Bronchial epithelial cell (primary cell): ENCODE measurements around the gene SLC9A5. TPM values are rescaled to one million over a fixed set of nuclear protein-coding genes. Genes with fewer than 3 reads are reported as not detected.

Source experiments
- DNase-seq: peaks from one replicate; pipeline ENCODE4 v3.0.0-alpha.2; 2010; ENCODE audit warnings: low read depth
- FAIRE-seq: peaks from 2 replicates; lab custom pipeline; 2011; peaks lifted over from hg19 to GRCh38; lab: Jason Lieb, UNC
- H3K27me3 ChIP-seq: 2 replicates; pipeline ENCODE4 v1.5.1; 2011; ENCODE audit warnings: low read length; ENCODE audit not compliant: control insufficient read depth, insufficient read depth
- H3K36me3 ChIP-seq: 2 replicates; pipeline ENCODE4 v1.5.1; 2011; ENCODE audit warnings: low read length; ENCODE audit not compliant: control insufficient read depth, insufficient read depth
- H3K4me3 ChIP-seq: 2 replicates; pipeline ENCODE4 v1.5.1; 2011; ENCODE audit warnings: mild to moderate bottlenecking, low read depth, low read length, control low read depth
- total RNA-seq: library from RNA; depleted of rRNA; stranded (reverse); fragments of >200 nt; gene quantifications from 2 replicates; pipeline ENCODE4 v1.2.1, GENCODE V29; 2014
- TF ChIP-seq, protein P1 (sequence below): IDR thresholded peaks from 2 replicates; pipeline ENCODE4 v1.5.1; 2011; ENCODE audit warnings: mild to moderate bottlenecking, moderate library complexity, low read length, control low read depth, inconsistent platforms; ENCODE audit not compliant: insufficient read depth, severe bottlenecking

SLC9A5 gene
- total RNA-seq, 1 donor from 2014 or later = 0.26 TPM

DNA sequence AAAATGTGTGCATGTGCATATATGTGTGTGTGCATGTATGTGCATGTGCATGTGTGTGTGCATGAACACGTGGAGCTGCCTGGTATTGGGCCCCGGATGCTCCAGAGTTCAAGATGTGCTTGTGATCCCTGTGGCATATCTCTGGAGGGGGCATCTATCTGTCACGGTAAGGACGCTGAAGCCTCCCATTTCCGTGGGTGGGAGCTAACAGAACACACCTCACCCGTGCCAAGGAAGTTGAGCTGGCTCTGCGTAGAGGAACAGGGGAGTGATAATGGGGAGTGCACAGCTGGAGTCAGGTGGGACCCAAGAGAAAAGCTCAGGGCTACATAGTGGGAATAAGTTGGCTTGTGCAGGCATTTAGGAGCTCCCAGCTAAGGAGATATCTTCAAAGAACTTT lies 37.1 kb upstream of the SLC9A5 start:
- DNase-seq (no peak), FAIRE-seq (peak; percentile 96)
- no peak overlapping the region for H3K4me3 ChIP-seq
- TF ChIP-seq, protein P1, sequence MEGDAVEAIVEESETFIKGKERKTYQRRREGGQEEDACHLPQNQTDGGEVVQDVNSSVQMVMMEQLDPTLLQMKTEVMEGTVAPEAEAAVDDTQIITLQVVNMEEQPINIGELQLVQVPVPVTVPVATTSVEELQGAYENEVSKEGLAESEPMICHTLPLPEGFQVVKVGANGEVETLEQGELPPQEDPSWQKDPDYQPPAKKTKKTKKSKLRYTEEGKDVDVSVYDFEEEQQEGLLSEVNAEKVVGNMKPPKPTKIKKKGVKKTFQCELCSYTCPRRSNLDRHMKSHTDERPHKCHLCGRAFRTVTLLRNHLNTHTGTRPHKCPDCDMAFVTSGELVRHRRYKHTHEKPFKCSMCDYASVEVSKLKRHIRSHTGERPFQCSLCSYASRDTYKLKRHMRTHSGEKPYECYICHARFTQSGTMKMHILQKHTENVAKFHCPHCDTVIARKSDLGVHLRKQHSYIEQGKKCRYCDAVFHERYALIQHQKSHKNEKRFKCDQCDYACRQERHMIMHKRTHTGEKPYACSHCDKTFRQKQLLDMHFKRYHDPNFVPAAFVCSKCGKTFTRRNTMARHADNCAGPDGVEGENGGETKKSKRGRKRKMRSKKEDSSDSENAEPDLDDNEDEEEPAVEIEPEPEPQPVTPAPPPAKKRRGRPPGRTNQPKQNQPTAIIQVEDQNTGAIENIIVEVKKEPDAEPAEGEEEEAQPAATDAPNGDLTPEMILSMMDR = no peak
- H3K36me3 ChIP-seq = no peaks in the 10 kb centered on the region
- no peaks in the 10 kb centered on the region for H3K27me3 ChIP-seq

DNA sequence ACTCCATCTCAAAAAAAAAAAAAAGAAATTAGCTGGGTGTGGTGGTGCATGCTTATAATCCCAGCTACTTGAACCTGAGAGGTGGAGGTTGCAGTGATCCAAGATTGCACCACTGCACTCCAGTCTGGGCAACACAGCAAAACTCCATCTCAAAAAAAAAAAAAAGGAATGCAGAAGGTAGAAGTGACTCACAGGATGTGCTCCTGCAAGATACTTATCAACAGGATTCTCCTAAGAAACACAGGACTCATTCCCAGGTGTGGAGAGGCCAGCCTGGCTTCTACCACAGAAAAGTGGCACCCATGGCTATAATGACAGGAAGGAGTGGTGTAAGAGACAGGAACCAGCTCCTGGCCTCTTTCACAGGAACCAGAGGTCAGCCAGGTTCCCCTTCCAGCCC lies 36.0 kb upstream of the SLC9A5 start:
- Histone ChIP-seq H3K4me3 (no peak overlapping the region), H3K36me3 (no peaks in the 10 kb centered on the region), H3K27me3 (no peaks in the 10 kb centered on the region)
- DNase-seq (peak; percentile 88), FAIRE-seq (peak; percentile 66)
- TF ChIP-seq, protein P1 = no peak

DNA sequence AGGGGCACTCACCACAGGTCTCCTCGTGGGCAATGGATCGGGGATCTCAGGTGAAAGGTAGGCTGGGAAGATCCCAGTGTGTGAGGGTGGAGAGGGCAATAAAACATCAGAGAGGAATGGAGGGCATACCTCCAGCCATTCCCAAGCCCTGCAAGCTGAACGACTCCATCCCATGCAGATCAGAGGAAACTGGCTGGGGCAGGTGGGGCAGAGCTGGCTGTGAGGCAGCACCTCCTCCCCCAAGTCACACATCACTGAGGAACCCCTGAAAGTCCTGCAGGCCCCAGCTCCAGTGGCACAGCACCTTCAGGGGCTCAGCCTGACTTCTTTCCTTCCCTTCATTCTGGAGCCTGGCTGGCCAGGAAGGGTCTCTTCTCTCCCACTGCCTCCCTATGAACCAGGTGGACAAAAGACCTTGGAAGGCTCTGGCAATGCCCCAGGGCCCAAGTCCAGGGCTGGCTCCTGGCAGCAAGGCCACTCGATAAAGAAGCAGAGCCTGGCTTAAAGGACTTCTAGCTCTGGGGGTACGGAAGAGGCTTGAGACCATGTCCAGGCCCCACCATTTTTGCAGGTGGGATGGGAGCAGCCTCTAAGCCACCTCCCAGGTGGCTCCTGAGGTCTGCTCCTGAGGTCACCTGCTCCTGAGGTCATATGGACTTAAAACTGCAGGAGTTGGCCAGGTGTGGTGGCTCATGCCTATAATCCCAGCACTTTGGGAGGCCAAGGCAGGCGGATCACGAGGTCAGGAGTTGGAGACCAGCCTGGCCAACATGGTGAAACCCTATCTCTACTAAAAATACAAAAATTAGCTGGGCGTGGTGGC lies 35.4 kb upstream of the SLC9A5 start:
- TF ChIP-seq, protein P1 = no peak
- FAIRE-seq = no peak
- Histone ChIP-seq H3K27me3 (no peaks in the 10 kb centered on the region), H3K36me3 (no peaks in the 10 kb centered on the region), H3K4me3 (no peak overlapping the region)
- DNase-seq = no peak

DNA sequence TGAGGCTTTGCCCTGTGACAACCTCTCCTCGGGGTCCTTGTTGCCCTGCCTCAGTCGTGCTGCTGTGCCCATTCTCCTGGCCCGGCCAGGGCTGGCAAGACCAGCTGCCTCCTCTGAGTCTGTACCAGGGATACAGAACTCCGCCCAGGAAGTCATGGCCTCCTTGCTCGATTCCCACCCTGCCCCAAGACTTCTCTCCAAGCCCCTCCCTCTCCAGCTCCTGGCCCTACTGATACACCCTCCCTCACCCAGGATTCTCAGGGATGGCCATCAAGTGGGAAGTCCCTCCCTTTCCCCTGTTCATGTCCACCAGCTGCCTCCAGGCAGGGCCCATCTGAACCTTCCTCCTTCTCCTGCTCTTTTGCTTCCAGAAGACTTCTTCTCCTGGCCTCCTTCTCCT lies 33.1 kb upstream of the SLC9A5 start:
- TF ChIP-seq, protein P1 = no peak
- Histone ChIP-seq H3K27me3 (no peaks in the 10 kb centered on the region), H3K36me3 (no peaks in the 10 kb centered on the region), H3K4me3 (no peak overlapping the region)
- FAIRE-seq (no peak), DNase-seq (no peak)

DNA sequence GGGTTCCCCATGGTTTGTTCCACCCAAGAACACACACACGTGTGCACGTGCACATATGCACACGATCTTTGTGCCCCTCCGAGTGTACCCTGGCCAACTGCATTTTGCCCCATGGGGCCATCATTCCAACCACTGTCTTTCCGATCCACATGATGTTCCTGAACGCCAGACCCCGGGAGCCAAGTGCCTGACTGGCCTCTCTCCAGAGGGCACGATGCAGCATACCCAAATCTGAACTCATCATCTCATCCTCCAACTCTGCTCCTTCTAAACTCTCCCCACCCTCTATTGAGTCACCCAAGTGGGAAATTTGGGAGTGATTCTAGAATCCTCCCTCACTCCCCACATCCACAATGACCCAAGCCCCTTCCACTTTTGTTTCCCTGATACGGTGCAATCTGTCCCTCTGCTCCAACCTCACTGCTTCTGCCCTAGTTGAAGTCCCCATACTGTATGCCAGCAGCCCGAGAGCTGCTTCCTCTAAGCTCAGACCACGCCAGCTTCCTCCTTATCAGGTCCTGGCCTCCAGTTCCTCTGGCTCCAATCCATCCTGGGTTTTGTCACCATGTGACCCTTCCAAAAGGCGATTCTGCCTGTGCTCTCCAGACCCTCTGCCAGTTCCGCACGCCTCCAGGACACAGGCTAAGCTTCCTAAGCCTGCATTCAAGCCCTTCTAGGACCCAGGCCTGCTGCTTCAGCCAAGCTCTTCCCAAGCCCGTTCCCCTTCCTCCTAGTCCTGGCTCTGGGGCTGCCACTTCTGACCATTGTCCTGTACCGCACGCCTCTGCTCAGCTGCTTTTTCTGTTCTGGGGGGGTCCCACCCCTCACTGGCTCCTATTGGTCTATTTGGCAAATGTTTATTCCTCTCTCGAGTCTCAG lies 31.9 kb upstream of the SLC9A5 start:
- TF ChIP-seq, protein P1 = no peak
- Histone ChIP-seq H3K36me3 (no peaks in the 10 kb centered on the region), H3K4me3 (no peak overlapping the region), H3K27me3 (no peaks in the 10 kb centered on the region)
- FAIRE-seq (no peak), DNase-seq (no peak)
